ENCODE results near the gene RAD54L.
"Not testable (repeated sequence)": the region's sequence is repeated elsewhere in the genome, so short reads cannot be mapped to it uniquely, and the experiment has no call there.

RAD54L gene

GRCh38 chr1:46247436-46248121 is at the start of gene RAD54L:
Gene RAD54L, plus strand, starts transcription at chr1:46247763. Its CDS starts 643 bp downstream, at chr1:46248406.
- peak; percentile 91 for DNase-seq (ENCODE audit: low read depth, low spot score)

DNA sequence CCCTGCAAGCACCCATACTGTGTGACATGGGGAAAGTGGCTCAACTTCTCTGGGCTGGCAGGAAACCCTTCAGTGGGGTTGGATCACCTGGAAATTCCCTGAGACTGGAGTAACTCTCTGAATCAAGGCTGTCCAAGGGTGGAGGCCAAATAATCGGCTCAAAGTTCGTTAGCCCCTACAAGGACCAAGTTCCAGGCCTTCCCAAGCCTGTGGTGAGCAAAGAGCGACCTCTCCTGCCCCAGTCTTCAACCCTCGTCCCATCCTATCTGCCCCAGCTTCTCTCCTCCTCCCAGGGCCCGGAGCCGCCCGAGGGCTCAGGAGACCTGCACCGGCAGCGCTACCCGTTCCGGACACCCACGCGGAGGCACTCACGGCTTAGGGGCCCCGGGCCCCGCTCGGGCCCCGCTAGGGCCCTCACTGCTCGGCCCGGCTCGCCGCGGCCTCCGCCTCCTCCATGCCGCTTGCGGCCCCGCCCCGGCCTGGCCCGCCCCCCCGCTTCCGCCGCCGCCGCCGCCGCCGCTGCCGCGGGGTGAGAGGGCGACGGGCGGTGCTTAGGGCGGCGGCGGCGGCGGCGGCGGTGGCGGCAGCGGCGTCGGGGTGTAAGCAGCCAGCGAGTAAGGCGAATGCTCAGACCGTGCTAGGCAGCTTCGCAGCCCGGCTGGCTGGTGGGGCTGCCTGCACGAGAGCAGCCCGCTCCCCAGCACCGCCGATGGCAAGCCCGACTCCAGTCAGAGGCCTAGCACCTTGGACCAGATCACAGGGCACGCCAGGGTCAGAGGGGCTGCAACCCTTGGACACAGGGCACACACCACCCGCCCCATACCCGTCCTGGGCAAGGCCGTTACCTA is 49.4 kb upstream of the RAD54L start, which contains the start of gene POMGNT1:
POMGNT1 (minus strand) TSS at position 471 of the 848 bp plus-strand sequence. CDS start 613 bp downstream, outside the sequence.
- no peak for DNase-seq (ENCODE audit: low read depth, low spot score)

GRCh38 chr1:46199233-46199749 is 48.3 kb upstream of the RAD54L start:
- DNase-seq (ENCODE audit: low read depth, low spot score) = no peak

- DNase-seq (ENCODE audit: low read depth, low spot score) = no peak
Measured at GRCh38 chr1:46203738-46204405, 43.7 kb upstream of the RAD54L start.

DNA sequence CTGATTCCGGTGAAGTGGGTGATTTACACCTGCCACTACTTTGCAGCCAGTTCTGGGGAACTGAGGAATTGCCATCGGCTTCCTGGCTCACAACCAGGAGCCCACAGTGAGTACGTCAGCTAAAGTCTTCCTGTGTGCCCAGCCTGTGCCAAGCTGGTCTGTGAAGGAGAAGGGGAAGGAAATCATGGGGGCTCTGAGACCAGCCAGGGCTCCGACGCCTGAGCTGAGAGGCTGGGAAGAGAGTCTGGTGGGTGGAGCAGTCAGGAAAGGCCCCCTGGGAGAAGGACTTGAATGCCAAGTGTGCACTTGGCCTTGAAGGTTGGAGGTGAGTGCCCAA is 43.2 kb upstream of the RAD54L start:
- DNase-seq (ENCODE audit: low read depth, low spot score) = no peak

GRCh38 chr1:46205141-46205540 is 42.4 kb upstream of the RAD54L start:
- no peak for DNase-seq (ENCODE audit: low read depth, low spot score)

DNA sequence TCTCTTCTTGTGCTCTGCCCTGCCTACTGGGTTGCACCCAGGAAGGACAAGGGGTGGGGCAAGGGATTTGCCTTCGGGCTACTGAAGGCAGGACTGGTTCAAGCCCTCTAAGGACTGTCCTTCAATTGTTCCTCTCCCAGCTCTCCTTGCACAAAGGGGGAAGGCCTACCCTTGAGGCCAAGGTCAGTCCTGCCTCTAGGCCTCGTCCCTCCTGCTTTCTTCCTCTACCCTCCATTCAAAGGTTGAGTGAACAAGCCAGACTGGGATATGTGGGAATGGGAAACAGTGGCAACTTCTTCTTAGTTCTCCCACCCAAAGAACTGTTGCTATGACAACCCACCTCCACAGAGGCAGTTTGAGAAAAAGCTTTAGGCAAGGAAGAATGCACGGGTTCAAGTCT is 41.8 kb upstream of the RAD54L start:
- DNase-seq (ENCODE audit: low read depth, low spot score) = no peak

DNA sequence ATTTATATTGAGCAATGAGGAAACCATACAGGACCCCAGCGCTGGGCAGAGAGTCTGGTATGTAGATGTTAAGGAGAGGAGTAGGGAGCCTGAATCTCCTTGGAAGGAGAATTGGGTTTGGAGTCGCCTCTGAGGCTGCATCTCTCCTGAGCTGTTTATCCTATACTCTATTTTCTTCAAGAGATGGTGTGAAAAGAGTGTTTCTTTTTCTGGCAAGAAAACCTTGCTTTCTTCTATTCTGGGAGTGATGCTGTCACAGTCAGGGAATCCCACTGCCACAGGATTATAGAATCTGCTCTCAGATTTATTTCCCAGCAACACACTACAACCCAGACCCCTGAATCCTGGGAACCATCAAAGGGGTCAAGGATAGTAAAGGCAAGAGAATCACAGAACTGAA is 41.2 kb upstream of the RAD54L start:
- no peak for DNase-seq (ENCODE audit: low read depth, low spot score)

DNA sequence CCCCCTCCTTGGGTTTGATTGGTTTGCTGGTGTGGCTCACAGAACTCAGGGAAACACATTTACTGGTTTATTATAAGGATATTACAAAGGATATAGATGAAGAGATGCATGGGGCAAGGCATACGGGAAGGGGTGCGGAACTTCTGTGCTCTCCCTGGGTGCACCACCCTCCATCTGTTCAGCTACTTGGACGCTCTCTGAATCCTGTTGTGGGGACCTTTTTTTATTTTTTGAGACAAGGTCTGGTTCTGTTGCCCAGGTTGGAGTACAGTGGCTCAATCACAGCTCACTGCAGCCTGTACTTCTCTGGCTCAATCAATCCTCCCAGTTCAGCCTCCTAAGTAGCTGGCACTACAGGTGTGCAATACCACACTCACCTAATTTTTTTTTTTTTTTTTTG is 37.0 kb upstream of the RAD54L start:
- DNase-seq (ENCODE audit: low read depth, low spot score) = no peak

DNA sequence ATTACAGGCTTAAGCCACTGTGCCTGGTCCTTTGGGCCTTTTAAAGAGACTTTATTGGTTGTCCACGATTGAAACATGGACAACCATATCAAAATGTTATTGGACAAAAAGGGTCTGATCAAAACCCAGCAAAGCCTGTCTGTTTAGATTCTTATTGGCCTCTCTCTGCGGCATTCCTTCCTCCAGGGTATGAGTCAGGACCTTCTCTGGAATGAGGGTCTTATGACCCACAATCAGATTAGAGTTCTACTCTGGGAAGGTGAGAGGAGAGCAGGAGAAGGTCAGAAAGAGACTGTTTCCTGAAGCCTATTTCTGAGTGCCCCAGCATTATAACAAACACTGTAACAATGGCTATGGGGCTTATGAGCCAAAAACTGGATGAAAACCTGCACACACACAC is 36.5 kb upstream of the RAD54L start:
- no peak for DNase-seq (ENCODE audit: low read depth, low spot score)

DNA sequence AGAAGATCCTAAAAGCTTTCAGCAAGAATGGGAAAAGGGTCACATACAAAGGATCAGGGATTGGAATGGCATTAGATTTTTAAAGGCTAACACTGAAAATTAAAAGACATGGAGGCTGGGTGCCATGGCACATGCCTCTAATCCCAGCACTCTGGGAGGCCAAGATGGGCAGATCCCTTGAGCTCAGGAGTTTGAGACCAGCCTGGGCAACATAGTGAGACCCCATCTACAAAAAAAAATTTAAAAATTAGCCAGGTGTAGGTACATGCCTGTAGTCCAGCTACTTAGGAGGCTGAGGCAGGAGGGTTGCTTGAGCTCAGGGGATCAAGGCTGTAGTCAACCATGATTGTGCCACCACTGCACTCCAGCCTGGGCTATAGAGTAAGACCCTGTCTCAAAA is 32.1 kb upstream of the RAD54L start:
- DNase-seq (ENCODE audit: low read depth, low spot score) = no peak

GRCh38 chr1:46218443-46218842 is 29.1 kb upstream of the RAD54L start:
- no peak for DNase-seq (ENCODE audit: low read depth, low spot score)

DNA sequence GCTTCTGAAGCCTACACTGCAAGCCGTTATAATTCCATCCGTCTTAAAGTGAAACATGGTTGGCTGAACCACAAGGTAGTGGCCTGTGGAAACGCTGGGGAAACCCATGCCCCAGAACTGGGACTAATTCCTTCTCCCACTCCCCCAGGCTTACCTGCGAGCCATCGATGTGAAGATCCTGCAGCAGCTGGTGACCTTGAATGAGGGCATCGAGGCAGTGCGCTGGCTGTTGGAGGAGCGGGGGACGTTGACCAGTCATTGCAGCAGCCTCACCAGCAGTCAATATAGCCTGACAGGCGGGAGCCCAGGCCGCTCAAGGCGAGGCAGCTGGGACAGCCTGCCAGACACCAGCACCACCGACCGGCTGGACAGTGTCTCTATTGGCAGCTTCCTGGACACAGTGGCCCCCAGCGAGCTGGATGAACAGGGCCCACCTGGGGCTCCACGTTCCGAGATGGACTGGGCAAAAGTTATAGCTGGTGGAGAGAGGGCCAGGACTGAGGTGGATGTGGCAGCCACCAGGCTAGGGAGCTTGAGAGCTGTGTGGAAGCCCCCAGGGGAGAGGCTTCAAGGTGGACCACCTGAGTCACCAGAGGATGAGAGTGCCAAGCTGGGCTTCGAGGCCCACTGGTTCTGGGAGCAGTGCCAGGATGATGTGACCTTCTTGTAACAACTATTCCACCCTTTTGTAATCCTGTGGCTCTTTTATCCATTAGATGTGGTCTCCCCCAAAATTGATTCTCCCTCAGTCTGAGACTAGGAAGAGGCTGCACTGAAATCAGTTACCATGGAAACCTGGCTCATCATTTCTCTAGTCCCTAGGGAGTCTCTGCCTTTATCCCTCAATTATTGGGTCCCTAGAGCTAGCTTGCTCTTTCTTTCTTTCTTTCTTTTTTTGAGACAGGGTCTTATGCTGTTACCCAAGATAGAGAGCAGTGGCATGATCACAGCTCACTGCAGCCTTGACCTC is 27.7 kb upstream of the RAD54L start:
- no peak for DNase-seq (ENCODE audit: low read depth, low spot score)

GRCh38 chr1:46220808-46221207 is 26.8 kb upstream of the RAD54L start:
- DNase-seq (ENCODE audit: low read depth, low spot score) = no peak

GRCh38 chr1:46221749-46222148 is 25.8 kb upstream of the RAD54L start:
- no peak for DNase-seq (ENCODE audit: low read depth, low spot score)

DNA sequence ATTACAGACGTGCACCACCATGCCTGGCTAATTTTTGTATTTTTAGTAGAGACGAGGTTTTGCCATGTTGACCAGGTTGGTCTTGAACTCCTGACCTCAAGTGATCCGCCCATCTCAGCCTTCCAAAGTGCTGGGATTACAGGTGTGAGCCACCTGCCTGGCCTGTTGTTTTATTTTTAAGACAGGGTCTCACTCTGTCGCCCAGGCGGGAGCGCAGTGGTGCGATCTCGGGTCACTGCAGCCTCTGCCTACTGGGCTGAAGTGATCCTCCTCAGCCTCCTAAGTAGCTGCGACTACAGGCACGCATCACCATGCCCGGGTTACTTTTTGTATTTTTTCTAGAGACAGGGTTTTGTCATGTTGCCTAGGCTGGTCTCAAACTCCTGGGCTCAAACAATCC is 24.5 kb upstream of the RAD54L start:
- DNase-seq (ENCODE audit: low read depth, low spot score) = not testable (repeated sequence)

DNA sequence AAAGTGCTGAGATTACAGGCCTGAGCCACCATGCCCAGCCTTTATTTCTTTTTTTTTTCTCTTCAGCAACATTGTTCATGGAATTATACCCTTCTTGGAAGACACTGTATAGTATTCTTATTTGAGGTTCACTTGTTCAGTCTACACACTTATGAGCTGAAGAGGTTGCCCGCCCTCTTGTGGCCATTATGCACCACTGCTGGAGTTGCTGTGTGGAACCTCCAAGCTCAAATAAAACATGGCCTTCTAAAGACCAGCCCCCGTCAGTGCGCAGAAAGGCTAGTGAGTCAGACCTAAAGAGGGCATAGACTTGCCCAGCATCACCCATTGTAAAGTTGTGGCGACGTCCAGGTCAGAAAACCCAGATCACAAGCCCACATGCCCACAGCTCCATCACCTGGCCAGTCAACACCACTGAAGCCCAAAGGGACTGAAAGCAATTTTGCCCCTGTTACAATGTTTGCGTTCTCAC is 24.1 kb upstream of the RAD54L start:
- peak; percentile 53 for DNase-seq (ENCODE audit: low read depth, low spot score)

DNA sequence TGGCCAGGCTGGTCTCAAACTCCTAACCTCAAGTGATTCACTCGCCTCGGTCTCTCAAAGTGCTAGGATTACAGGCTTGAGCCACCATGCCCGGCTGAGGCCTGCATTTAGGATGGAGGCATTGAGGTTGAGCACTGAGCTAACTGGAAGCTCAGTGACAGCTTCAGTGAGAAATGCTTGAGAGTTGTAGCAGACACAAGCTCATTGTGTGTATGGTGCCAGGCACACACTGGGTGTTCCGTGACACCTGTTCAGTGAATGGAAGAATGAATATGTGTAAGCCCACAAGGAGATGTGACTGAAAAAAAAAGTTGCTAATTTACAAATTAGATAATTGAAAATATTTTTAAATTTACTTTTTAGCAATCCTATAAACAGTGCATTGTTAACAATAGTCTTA is 22.6 kb upstream of the RAD54L start:
- DNase-seq (ENCODE audit: low read depth, low spot score) = no peak

DNA sequence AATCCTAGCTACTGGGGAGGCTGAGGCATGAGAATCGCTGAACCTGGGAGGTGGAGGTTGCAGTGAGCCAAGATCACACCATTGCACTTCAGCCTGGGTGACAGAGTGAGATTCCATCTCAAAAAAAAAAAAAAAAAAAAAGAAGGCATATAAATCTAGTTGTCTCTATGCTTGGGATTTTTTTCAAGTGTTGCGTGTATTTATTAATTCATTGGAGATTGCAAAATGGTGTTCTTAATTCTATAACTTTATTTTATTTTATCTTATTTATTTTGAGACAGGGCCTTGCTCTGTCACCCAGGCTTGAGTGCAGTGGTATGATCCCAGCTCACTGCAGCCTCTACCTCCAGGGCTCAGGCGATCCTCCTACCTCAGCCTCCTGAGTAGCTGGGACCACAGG is 16.3 kb upstream of the RAD54L start:
- DNase-seq (ENCODE audit: low read depth, low spot score) = not testable (repeated sequence)

- no peak for DNase-seq (ENCODE audit: low read depth, low spot score)
Measured at GRCh38 chr1:46236882-46237281, 10.7 kb upstream of the RAD54L start.

DNA sequence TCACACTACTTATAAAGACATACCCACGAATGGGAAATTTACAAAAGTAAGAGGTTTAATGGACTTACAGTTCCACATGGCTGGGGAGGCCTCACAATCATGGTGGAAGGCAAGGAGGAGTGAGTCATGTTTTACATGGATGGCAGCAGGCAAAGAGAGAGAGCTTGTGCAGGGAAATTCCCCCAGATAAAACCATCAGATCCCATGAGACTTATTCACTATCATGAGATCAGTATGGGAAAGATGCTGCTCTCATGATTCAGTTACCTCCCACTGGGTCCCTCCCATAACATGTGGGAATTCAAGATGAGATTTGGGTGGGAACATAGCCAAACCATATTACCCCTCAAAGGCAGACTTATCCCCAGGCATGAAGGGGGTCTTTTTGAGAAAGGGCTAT is 8.7 kb upstream of the RAD54L start:
- not testable (repeated sequence) for DNase-seq (ENCODE audit: low read depth, low spot score)

All from brain pericyte (primary cell).